Pancreas (tissue), 10 donors: ENCODE measurements around the gene DOCK10. TPM values are rescaled to one million over a fixed set of nuclear protein-coding genes. Genes with fewer than 3 reads are reported as not detected.

ENCODE experiments used
- ATAC-seq, 4 donors: fragments of 200-7000 bp; cut with Tn5 transposase; one replicate each; pipeline versions ENCODE4 v1.8.0 to v1.9.1; 2020; ENCODE audit warnings: mild to moderate bottlenecking in 4 of 4, moderate library complexity in 4 of 4
- DNase-seq, 6 donors: peaks; one replicate each; pipeline ENCODE4 v3.0.0-alpha.2; 2020
- FAIRE-seq: peaks from 2 replicates; lab custom pipeline; 2012; peaks lifted over from hg19 to GRCh38; lab: Jason Lieb, UNC
- H3K27ac ChIP-seq, 4 donors: fragments of 200-600 bp; sonication (generic); 1 replicate in 3 of 4; 2 replicates in 1 of 4; pipeline versions ENCODE4 v1.5.0 to v1.8.0; 2020
- H3K27me3 ChIP-seq, 4 donors: fragments of 200-600 bp; one replicate each; pipeline ENCODE4 v1.8.0; 2021
- H3K36me3 ChIP-seq, 3 donors: fragments of 200-600 bp; sonication (generic) in 1 of 3; one replicate each; pipeline versions ENCODE4 v1.5.0 to v1.8.0; 2020 to 2021
- H3K4me1 ChIP-seq, 3 donors: fragments of 200-600 bp; one replicate each; pipeline ENCODE4 v1.8.0; 2021
- H3K4me3 ChIP-seq, 4 donors: fragments of 200-600 bp; sonication (generic) in 2 of 4; one replicate each; pipeline versions ENCODE4 v1.5.0 to v1.8.0; 2020 to 2021
- H3K9me3 ChIP-seq, 4 donors: fragments of 200-600 bp; one replicate each; pipeline ENCODE4 v1.8.0; 2021
- CTCF ChIP-seq, 4 donors: fragments of 200-600 bp; sonication (generic) in 3 of 4; IDR thresholded peaks; one replicate each; pipeline versions ENCODE4 v1.5.0 to v1.8.0; 2021; ENCODE audit warnings: antibody characterized with exemption in 4 of 4
- WGBS, 2 donors: extraction: QIAGEN DNeasy Blood & Tissue Kit; methylation state at CpG; one replicate each; pipeline ENCODE4 v1.1.7; 2013; 5-methylcytosine and 5-hydroxymethylcytosine counted together
- intact Hi-C, 3 donors: fragments of 100-400 bp; cut with DNase I; formaldehyde crosslinking; loops; one replicate each; pipeline versions ENCODE4 v1.11.1 to v1.14.2; 2022
- polyA plus RNA-seq, 2 donors: library from polyadenylated mRNA; stranded (reverse); fragments of 200-250 nt; gene quantifications; one replicate each; pipeline ENCODE4 v1.2.3, GENCODE V29; 2013
- total RNA-seq, 6 donors: library from RNA; stranded (reverse); fragmentation: NEBNext Ultra II Directional in 4 of 6; extraction: Animal tissue kit (Norgen Biotek cat#: 25700) in 4 of 6; gene quantifications; one replicate each; pipeline versions ENCODE4 v1.2.1 to v1.2.4, GENCODE V29; 2021 to 2023
- donor health status: healthy with polysubstance abuse.
- donor health status: DM: no; HTN: no; CAD: no; lungs with moderate emphysema.
- donor health status: DM: no; HTN: no; CAD: no.
- donor health status: control.
- donor health status: control.
- donor health status: Bipolar disorder and iron deficiency.
- donor health status: DM: yes; HTN: yes; CAD: no.
- donor health status: DM: no; HTN: no; CAD: no.
- donor health status: DM: no; HTN: no; CAD: no.
- donor health status: DM: yes; HTN: yes; CAD: no.

Gene DOCK10
- total and polyA plus RNA-seq, 8 donors: 0.95 to 16.3 (median 2.7) TPM

- 43 to 51% methylated on average over 5 of the region's 5 CpGs for whole genome bisulfite sequencing, 2 donors
- H3K27ac ChIP-seq: no peak overlapping the region
- FAIRE-seq (no peak), ATAC-seq (no peak), DNase-seq (no peak)
- intact Hi-C loops: no loop called here
- no peaks in the 10 kb centered on the region for H3K4me1 ChIP-seq
- H3K36me3 ChIP-seq: no peaks in the 10 kb centered on the region
- TF ChIP-seq CTCF (IDR thresholded peaks at IDR 0.05): no peak
- H3K27me3 ChIP-seq: no peaks in the 10 kb centered on the region
- H3K4me3 ChIP-seq: no peak overlapping the region
- H3K9me3 ChIP-seq: no peaks in the 10 kb centered on the region
Measured at GRCh38 chr2:224969095-224969494, 73.2 kb downstream of the DOCK10 start.

- no peaks in the 10 kb centered on the region for H3K27me3 ChIP-seq
- intact Hi-C loops: no loop called here
- no peak for ATAC-seq
- no peaks in the 10 kb centered on the region for H3K4me1 ChIP-seq
- no peak overlapping the region for H3K27ac ChIP-seq
- no peak for DNase-seq
- 63 to 80% methylated on average over 4 of the region's 4 CpGs for WGBS, 2 donors
- no peak for FAIRE-seq
- no peak for TF ChIP-seq CTCF (IDR thresholded peaks at IDR 0.05)
- H3K9me3 ChIP-seq: no peaks in the 10 kb centered on the region
- no peaks in the 10 kb centered on the region for H3K36me3 ChIP-seq
- H3K4me3 ChIP-seq: no peak overlapping the region
Measured at GRCh38 chr2:224968051-224968450, 74.2 kb downstream of the DOCK10 start.

- no peak overlapping the region for H3K4me3 ChIP-seq
- no peaks in the 10 kb centered on the region for H3K4me1 ChIP-seq
- intact Hi-C loops: no loop called here
- ATAC-seq (no peak), FAIRE-seq (no peak), DNase-seq (no peak)
- no peak overlapping the region for H3K27ac ChIP-seq
- no peaks in the 10 kb centered on the region for H3K9me3 ChIP-seq
- WGBS, 2 donors: 80 to 83% methylated on average over 2 of the region's 2 CpGs
- no peak for TF ChIP-seq CTCF (IDR thresholded peaks at IDR 0.05)
- no peaks in the 10 kb centered on the region for H3K36me3 ChIP-seq
- no peaks in the 10 kb centered on the region for H3K27me3 ChIP-seq
Measured at GRCh38 chr2:224966613-224967012, 75.7 kb downstream of the DOCK10 start.

GRCh38 chr2:224959556-224959955, 82.7 kb downstream of the DOCK10 start:
- WGBS, 2 donors: 83 to 84% methylated on average over 3 of the region's 3 CpGs
- ATAC-seq (no peak), DNase-seq (no peak), FAIRE-seq (no peak)
- Histone ChIP-seq H3K9me3 (no peaks in the 10 kb centered on the region), H3K27ac (no peak overlapping the region), H3K4me1 (no peaks in the 10 kb centered on the region), H3K36me3 (no peaks in the 10 kb centered on the region), H3K27me3 (no peaks in the 10 kb centered on the region), H3K4me3 (no peak overlapping the region)
- no peak for TF ChIP-seq CTCF (IDR thresholded peaks at IDR 0.05)
- intact Hi-C loops: no loop called here

GRCh38 chr2:224958873-224959272, 83.4 kb downstream of the DOCK10 start:
- DNase-seq: no peak
- FAIRE-seq: no peak
- 73 to 83% methylated on average over 3 of the region's 3 CpGs for WGBS, 2 donors
- no peaks in the 10 kb centered on the region for H3K4me1 ChIP-seq
- H3K9me3 ChIP-seq: no peaks in the 10 kb centered on the region
- H3K36me3 ChIP-seq: no peaks in the 10 kb centered on the region
- H3K4me3 ChIP-seq: no peak overlapping the region
- H3K27ac ChIP-seq: no peak overlapping the region
- peak in 2 of 4 donors; percentile 15 to 41 for ATAC-seq
- intact Hi-C loops: no loop called here
- TF ChIP-seq CTCF (IDR thresholded peaks at IDR 0.05): no peak
- H3K27me3 ChIP-seq: no peaks in the 10 kb centered on the region
